ENCODE measurements around the gene EFNB2. TPM values are rescaled to one million over a fixed set of nuclear protein-coding genes. Genes with fewer than 3 reads are reported as not detected.

The EFNB2 gene
- total RNA-seq, 1 donor from 2014 or later = 37.1 TPM

DNA sequence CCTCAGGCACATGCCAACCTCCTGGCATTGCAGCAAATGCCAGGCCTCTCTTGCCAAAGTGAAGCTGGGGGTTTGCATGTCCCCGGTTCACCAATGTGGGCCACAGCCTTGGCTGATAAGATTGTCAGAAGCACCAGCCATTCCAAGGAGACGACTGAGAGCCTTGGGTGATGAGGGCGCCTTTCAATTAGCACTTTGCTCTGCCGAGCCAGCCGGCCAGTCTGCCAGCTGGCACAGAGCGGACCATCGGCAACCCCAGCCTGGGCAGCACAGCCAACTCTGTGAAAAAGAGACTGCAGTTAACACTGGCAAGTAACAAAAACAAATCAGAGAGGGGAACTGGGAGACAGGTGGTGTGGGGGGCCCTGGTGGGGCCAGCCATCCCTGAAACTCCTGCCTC is 67.3 kb downstream of the EFNB2 start:
- TF ChIP-seq, protein P1, sequence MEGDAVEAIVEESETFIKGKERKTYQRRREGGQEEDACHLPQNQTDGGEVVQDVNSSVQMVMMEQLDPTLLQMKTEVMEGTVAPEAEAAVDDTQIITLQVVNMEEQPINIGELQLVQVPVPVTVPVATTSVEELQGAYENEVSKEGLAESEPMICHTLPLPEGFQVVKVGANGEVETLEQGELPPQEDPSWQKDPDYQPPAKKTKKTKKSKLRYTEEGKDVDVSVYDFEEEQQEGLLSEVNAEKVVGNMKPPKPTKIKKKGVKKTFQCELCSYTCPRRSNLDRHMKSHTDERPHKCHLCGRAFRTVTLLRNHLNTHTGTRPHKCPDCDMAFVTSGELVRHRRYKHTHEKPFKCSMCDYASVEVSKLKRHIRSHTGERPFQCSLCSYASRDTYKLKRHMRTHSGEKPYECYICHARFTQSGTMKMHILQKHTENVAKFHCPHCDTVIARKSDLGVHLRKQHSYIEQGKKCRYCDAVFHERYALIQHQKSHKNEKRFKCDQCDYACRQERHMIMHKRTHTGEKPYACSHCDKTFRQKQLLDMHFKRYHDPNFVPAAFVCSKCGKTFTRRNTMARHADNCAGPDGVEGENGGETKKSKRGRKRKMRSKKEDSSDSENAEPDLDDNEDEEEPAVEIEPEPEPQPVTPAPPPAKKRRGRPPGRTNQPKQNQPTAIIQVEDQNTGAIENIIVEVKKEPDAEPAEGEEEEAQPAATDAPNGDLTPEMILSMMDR (IDR thresholded peaks at IDR 0.05) = no peak
- H3K27me3 Mint-ChIP-seq (ENCODE audit: low read depth) = no peaks in the 10 kb centered on the region
- no peaks in the 10 kb centered on the region for H3K36me3 Mint-ChIP-seq (ENCODE audit: low read depth)
- no peak overlapping the region for H3K27ac Mint-ChIP-seq (ENCODE audit: unreplicated experiment)
- no peak overlapping the region for H3K4me3 Mint-ChIP-seq (ENCODE audit: unreplicated experiment)
- no peak for DNase-seq (ENCODE audit: low spot score)
- peaks cover 24% of the 10 kb centered on the region for H3K4me1 Mint-ChIP-seq (ENCODE audit: low read depth)
- H3K9me3 Mint-ChIP-seq (ENCODE audit: low read depth) = no peaks in the 10 kb centered on the region

GRCh38 chr13:106467427-106468122 is 67.9 kb downstream of the EFNB2 start:
- TF ChIP-seq, protein P1 (IDR thresholded peaks at IDR 0.05) = no peak
- Mint-ChIP-seq H3K27ac (ENCODE audit: unreplicated experiment) (no peak overlapping the region), H3K4me3 (ENCODE audit: unreplicated experiment) (no peak overlapping the region), H3K4me1 (ENCODE audit: low read depth) (peaks cover 22% of the 10 kb centered on the region), H3K9me3 (ENCODE audit: low read depth) (no peaks in the 10 kb centered on the region), H3K36me3 (ENCODE audit: low read depth) (no peaks in the 10 kb centered on the region), H3K27me3 (ENCODE audit: low read depth) (no peaks in the 10 kb centered on the region)
- DNase-seq (ENCODE audit: low spot score) = no peak

DNA sequence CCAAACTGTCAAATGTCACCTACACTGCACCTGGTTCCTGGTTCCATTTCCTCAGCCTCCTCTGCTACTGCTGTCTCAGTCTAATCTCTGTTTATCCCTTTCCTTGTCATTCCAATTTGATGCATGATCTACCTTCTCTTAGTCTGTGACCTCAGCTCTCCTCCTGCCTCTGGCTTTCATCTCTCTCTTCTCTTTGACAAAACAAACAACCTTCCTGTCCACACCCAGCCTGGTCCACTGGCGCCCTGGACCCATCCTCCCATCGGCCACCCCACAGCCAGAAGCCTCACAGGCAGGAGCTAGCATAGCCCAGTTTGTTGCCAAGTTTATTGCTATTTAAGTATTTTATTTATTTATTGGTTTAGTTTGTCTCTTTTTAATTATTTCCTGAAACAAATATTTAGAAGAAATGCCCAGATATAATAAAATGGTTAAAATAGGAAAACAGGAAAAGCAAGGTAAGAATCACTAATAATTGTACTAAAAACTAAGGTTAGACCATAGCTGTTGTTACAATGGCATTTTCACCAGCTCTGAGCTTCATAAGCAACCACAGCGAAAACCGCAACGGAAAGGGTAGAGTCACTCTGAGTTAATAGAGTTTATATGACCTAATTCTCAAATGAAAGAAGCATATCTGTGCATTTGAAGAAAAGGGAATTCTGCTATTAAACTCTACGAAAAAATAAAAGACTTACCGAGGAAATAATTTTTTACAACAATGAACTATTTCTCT is 68.6 kb downstream of the EFNB2 start:
- no peak for DNase-seq (ENCODE audit: low spot score)
- TF ChIP-seq, protein P1 (IDR thresholded peaks at IDR 0.05) = no peak
- Mint-ChIP-seq H3K4me3 (ENCODE audit: unreplicated experiment) (no peak overlapping the region), H3K27me3 (ENCODE audit: low read depth) (no peaks in the 10 kb centered on the region), H3K9me3 (ENCODE audit: low read depth) (no peaks in the 10 kb centered on the region), H3K36me3 (ENCODE audit: low read depth) (no peaks in the 10 kb centered on the region), H3K4me1 (ENCODE audit: low read depth) (peaks cover 15% of the 10 kb centered on the region), H3K27ac (ENCODE audit: unreplicated experiment) (no peak overlapping the region)

- no peaks in the 10 kb centered on the region for H3K36me3 Mint-ChIP-seq (ENCODE audit: low read depth)
- no peak overlapping the region for H3K4me3 Mint-ChIP-seq (ENCODE audit: unreplicated experiment)
- TF ChIP-seq, protein P1 (IDR thresholded peaks at IDR 0.05) = no peak
- H3K4me1 Mint-ChIP-seq (ENCODE audit: low read depth) = peaks cover 9% of the 10 kb centered on the region
- DNase-seq (ENCODE audit: low spot score) = no peak
- H3K27me3 Mint-ChIP-seq (ENCODE audit: low read depth) = no peaks in the 10 kb centered on the region
- H3K9me3 Mint-ChIP-seq (ENCODE audit: low read depth) = no peaks in the 10 kb centered on the region
- no peak overlapping the region for H3K27ac Mint-ChIP-seq (ENCODE audit: unreplicated experiment)
Observed at GRCh38 chr13:106464076-106464475, 71.4 kb downstream of the EFNB2 start.

DNA sequence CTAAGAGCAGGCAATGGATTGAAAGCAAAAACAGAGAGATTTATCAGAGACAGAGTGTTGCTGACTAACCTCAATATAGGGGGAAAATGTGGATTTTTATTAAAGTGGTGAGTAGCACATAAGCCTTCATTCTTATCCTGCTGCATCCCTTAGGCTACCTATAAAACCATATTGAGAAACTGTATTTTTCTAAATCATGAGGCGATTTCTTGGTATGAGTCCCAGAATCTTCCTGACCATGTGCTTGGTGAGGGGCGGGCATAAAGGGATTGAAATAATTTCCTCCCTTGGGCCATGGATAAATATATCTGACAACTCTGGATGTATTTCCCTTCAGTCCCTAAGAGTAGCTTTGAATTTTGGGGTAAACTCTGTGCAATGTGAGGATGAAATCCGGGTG is 72.8 kb downstream of the EFNB2 start:
- H3K36me3 Mint-ChIP-seq (ENCODE audit: low read depth) = no peaks in the 10 kb centered on the region
- no peak for DNase-seq (ENCODE audit: low spot score)
- no peak overlapping the region for H3K4me3 Mint-ChIP-seq (ENCODE audit: unreplicated experiment)
- peaks cover 6% of the 10 kb centered on the region for H3K4me1 Mint-ChIP-seq (ENCODE audit: low read depth)
- no peaks in the 10 kb centered on the region for H3K27me3 Mint-ChIP-seq (ENCODE audit: low read depth)
- no peak overlapping the region for H3K27ac Mint-ChIP-seq (ENCODE audit: unreplicated experiment)
- TF ChIP-seq, protein P1 (IDR thresholded peaks at IDR 0.05) = no peak
- H3K9me3 Mint-ChIP-seq (ENCODE audit: low read depth) = no peaks in the 10 kb centered on the region

All from chondrocyte (in vitro differentiated cells).